Measurements from ENCODE around the gene PROX1.

PROX1 gene

GRCh38 chr1:213987927-213988506 lies at the start of gene PROX1:
PROX1 (plus strand) TSS chr1:213987973; CDS start chr1:213996536, 8,563 bp downstream.
- no peak for FAIRE-seq

- FAIRE-seq: no peak
Observed at GRCh38 chr1:213938776-213939175, 49.0 kb upstream of the PROX1 start.

- FAIRE-seq: no peak
Observed at GRCh38 chr1:213939888-213940287, 47.9 kb upstream of the PROX1 start.

- no peak for FAIRE-seq
Observed at GRCh38 chr1:213940947-213941346, 46.8 kb upstream of the PROX1 start.

- no peak for FAIRE-seq
Observed at GRCh38 chr1:213942061-213942460, 45.7 kb upstream of the PROX1 start.

- no peak for FAIRE-seq
Observed at GRCh38 chr1:213947200-213947801, 40.5 kb upstream of the PROX1 start.

GRCh38 chr1:213951876-213952275 lies 35.9 kb upstream of the PROX1 start:
- FAIRE-seq: no peak

- FAIRE-seq: no peak
Observed at GRCh38 chr1:213953806-213954205, 34.0 kb upstream of the PROX1 start.

- no peak for FAIRE-seq
Observed at GRCh38 chr1:213956295-213956770, 31.4 kb upstream of the PROX1 start.

- FAIRE-seq: no peak
Observed at GRCh38 chr1:213958346-213958745, 29.4 kb upstream of the PROX1 start.

- no peak for FAIRE-seq
Observed at GRCh38 chr1:213960963-213961362, 26.8 kb upstream of the PROX1 start.

- FAIRE-seq: no peak
Observed at GRCh38 chr1:213962508-213962907, 25.3 kb upstream of the PROX1 start.

- FAIRE-seq: no peak
Observed at GRCh38 chr1:213966122-213966521, 21.7 kb upstream of the PROX1 start.

GRCh38 chr1:213968146-213968825 lies 19.5 kb upstream of the PROX1 start:
- no peak for FAIRE-seq

- FAIRE-seq: no peak
Observed at GRCh38 chr1:213969958-213970555, 17.7 kb upstream of the PROX1 start.

GRCh38 chr1:213972141-213972540 lies 15.6 kb upstream of the PROX1 start:
- FAIRE-seq: no peak

- no peak for FAIRE-seq
Observed at GRCh38 chr1:213973129-213973528, 14.6 kb upstream of the PROX1 start.

- FAIRE-seq: no peak
Observed at GRCh38 chr1:213976665-213977485, 10.9 kb upstream of the PROX1 start.

- FAIRE-seq: no peak
Observed at GRCh38 chr1:213977486-213977842, 10.3 kb upstream of the PROX1 start.

GRCh38 chr1:213977909-213978308 lies 9.9 kb upstream of the PROX1 start:
- no peak for FAIRE-seq

GRCh38 chr1:213979751-213980586 lies 7.8 kb upstream of the PROX1 start:
- no peak for FAIRE-seq

GRCh38 chr1:213980906-213981305 lies 6.9 kb upstream of the PROX1 start:
- FAIRE-seq: no peak

All from TTC549 (cell line).